ENCODE results near the gene PROCA1.
"Not testable (repeated sequence)": the region's sequence is repeated elsewhere in the genome, so short reads cannot be mapped to it uniquely, and the experiment has no call there.

Gene PROCA1

DNA sequence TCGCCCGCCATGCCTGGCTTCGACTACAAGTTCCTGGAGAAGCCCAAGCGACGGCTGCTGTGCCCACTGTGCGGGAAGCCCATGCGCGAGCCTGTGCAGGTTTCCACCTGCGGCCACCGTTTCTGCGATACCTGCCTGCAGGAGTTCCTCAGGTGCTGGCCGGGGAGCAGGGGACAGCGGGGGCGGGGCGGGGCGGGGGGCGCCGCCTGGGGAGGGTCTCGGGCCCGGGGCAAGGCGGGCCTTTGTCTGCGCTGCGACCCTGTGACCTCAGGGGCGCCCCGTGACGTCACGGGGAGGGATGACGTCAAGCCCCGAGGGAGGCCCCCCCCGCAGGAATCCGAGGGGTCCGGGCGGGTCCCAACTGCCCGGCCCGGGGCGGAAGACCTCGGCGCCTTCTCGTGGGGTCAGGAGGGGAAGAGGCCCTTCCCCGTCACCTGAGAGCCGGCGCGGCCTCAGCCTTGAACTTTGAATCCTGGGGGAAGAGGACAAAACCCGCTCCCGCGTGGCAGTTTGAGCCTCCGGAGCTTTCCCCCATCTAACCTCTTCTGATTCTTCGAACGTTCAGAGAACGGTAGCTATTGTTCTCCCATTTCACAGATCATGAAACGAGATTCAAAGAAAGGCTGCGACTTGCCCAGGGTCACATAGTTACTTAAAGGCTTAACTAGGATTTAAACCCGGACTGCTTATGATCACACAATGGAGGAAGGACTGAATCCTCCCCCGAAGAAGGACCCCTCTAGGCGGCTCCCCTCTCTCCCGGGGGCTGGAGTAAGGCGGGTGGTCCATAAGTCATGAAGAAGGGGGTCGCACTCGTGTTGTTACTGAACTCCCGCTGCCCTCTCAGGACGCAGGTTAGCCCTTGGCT, 32.6 kb upstream of the PROCA1 start:
- DNase-seq, result peak; percentile 42

DNA sequence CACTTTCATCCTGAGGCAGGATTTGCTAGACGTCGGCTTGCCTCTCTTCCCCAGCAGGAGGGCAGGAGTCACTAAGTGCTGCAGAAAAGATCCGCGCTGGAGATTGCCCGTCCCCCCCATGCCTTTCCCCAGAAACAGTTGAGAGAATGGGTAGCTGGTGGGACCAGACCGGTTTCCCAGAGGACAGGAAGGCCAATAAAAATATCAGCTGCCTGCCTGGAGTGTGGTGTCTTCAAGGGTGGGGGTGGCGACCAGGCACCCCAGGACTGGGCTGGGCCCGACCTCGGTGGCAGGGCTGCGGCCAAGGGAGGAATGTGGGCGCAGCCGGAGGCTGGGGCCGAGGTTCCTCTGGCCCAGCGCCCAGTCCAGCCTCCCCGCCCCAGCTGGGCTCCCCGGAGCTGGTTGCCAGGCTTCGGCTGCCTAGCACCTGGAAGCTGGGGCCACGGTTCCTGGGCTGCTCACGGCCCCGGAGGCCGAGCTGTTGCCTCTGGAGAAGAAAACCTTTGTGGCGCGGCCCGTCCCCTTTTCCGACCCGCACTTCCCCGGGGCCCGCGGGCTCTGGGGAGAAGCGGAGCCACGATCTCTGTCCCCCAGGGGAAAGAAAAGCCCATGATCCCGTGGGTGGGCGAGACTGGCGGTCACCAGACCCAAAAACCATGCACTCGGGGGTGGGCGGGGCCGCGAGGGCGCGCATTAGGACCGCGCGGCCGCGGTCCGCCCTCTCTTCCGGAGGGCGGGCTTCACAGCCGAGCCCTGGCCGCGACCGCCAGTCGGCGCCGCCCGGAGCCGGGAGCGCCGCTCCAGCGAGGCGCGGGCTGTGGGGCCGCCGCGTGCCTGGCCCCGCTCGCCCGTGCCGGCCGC, 31.8 kb upstream of the PROCA1 start, which contains the start of gene TRAF4:
Gene TRAF4 (plus strand): TSS at position 769 of the 861 bp plus-strand sequence. CDS start 102 bp downstream, outside the sequence.
- peak; percentile 87 for DNase-seq

DNA sequence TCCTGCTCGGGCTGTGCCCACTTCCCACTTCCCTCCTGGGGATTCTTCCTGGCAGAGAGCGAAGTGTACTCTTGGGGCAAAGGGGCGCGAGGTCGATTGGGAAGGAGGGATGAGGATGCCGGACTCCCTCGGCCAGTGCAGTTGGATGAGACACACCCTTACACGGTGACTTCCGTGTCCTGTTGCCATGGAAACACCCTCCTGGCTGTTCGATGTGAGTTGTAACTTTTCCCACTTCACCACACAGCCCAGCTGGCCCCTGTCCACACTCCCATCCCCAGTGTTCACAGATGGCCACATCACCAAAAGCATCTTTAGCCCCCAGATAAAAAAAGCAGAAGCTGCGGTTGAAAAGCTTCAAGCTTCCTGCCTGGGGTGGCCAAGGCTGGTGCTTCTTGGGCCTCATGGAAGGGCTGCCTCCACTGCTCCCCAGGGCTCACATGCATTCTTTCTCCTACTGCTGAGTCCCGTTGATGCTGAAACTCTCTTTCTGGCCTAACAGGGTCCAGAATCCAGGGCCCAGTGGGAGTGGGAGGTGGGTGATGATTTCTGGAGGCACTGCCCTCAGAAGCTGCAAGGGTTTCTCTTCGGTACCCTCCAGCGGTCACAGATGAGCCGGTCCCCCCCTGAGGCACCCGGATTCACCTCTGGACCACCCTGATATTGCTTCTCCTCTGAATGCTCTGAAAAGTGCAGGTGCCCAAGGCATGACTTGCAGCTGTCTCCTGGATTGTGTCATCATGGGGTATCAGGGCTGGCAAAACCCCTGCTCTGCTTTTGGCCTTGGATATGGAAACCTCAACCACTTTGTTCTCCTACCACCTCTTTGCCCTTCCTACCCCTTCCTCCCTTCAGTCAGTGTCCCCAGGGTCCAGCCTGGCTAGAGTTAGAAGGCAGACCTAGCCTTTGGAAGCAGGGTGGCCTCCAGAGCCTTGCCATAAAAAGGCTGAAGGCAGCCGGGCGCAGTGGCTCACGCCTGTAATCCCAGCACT, 30.0 kb upstream of the PROCA1 start:
- DNase-seq, result no peak

- DNase-seq, result no peak
These were observed 29.0 kb upstream of the PROCA1 start for GRCh38 chr17:28740406-28741357.

DNA sequence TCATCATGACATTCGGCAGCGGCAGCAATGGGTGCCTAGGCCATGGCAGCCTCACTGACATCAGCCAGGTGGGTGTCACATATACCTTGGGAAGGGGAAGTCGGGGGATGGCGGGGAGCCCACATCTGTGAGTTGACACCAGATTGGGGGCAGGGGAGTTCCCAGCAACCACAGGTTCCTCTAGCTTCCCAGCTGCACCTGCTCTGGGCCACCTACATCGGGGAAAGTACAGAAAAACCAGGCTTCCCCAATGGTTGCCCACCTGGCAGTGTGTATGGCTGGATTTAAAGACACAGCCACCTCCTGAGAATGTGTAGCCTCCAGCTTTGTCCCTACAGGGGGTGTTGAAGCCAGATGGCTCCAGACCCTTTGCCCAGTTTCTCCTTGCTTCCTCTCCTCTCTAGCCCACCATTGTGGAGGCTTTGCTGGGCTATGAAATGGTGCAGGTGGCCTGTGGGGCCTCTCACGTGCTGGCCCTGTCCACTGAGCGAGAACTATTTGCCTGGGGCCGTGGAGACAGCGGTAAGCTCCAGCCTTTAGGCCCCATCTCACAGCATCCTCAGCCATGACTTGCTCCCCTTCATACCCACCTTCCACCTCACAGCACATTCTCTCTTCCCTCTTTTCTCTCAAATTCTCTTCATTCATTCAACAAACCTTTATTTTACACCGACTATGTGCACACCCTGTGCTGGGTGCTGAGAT, 27.1 kb upstream of the PROCA1 start:
- no peak for DNase-seq

GRCh38 chr17:28737770-28738679, 26.3 kb upstream of the PROCA1 start:
- DNase-seq, result no peak

DNA sequence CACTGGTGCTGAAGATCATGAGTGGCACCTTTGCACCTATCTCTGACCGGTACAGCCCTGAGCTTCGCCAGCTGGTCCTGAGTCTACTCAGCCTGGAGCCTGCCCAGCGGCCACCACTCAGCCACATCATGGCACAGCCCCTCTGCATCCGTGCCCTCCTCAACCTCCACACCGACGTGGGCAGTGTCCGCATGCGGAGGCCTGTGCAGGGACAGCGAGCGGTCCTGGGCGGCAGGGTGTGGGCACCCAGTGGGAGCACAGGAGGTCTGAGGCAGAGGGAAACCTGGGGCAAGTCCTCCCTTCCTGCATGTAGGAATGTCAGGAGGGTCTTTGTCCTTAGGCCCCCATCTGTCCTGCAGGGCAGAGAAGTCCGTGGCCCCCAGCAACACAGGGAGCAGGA, 25.6 kb upstream of the PROCA1 start:
- no peak for DNase-seq

DNA sequence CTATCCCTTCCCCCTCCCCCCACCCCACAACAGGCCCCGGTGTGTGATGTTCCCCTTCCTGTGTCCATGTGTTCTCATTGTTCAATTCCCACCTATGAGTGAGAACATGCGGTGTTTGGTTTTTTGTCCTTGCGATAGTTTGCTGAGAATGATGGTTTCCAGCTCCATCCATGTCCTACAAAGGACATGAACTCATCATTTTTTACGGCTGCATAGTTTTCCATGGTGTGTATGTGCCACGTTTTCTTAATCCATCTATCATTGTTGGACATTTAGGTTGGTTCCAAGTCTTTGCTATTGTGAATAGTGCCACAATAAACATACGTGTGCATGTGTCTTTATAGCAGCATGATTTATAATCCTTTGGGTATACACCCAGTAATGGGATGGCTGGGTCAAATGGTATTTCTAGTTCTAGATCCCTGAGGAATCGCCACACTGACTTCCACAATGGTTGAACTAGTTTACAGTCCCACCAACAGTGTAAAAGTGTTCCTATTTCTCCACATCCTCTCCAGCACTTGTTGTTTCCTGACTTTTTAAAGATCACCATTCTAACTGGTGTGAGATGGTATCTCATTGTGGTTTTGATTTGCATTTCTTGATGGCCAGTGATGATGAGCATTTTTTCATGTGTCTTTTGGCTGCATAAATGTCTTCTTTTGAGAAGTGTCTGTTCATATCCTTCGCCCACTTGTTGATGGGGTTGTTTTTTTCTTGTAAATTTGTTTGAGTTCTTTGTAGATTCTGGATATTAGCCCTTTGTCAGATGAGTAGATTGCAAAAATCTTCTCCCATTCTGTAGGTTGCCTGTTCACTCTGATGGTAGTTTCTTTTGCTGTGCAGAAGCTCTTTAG, 24.5 kb upstream of the PROCA1 start:
- DNase-seq, result not testable (repeated sequence)

DNA sequence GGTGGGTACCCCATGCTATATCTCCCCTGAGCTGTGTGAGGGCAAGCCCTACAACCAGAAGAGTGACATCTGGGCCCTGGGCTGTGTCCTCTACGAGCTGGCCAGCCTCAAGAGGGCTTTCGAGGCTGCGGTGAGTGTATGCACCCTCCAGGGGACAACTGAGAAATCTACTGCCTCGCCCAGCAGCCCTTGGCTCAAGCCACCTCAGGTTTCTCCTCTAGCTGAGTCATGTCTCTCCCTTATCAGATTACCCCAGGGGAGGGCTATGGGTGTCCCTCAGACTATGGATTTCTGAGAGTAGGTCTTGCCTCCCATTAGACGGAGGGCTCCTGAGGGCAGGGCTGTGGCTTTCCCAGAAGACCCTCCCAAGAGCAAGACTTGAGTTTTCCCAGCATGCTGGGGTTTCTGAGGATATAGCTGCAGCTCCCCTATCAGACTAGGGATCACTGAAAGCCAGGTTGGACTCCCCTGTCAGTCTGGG, 23.6 kb upstream of the PROCA1 start:
- no peak for DNase-seq

DNA sequence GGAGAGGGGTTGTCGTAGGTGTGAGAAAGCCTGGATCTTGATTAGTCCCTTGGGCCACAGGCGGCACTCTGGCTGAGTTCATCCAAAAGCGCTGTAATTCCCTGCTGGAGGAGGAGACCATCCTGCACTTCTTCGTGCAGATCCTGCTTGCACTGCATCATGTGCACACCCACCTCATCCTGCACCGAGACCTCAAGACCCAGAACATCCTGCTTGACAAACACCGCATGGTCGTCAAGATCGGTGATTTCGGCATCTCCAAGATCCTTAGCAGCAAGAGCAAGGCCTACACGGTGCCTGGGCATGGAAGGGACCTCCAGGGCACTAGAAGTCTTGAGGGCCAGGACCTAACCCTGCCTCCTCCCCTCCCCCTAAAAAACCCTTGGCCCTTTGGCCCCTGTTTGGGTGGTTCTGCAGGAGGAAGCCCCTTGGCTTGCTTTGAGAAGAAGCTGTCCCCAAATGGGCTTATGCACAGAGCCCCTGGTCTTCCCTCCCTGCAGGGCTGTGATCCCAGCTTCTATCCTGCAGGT, 23.1 kb upstream of the PROCA1 start:
- DNase-seq, result no peak

GRCh38 chr17:28733346-28733745, 21.7 kb upstream of the PROCA1 start:
- DNase-seq, result no peak

DNA sequence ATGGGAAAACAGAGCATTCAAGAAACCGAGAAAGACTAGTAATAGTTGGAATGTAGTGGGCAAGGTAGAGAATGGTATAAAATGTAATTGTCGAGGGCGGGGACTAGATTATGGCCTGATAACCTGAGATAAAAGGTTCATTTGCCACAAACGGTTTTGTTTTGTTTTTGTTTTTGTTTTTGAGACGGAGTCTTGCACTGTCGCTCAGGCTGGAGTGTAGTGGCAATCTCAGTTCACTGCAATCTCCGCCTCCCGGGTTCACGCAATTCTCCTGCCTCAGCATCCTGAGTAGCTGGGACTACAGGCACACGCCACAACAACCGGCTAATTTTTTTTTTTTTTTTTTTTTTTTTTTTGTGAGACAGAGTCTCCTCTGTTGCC, 18.3 kb upstream of the PROCA1 start:
- DNase-seq, result no peak

DNA sequence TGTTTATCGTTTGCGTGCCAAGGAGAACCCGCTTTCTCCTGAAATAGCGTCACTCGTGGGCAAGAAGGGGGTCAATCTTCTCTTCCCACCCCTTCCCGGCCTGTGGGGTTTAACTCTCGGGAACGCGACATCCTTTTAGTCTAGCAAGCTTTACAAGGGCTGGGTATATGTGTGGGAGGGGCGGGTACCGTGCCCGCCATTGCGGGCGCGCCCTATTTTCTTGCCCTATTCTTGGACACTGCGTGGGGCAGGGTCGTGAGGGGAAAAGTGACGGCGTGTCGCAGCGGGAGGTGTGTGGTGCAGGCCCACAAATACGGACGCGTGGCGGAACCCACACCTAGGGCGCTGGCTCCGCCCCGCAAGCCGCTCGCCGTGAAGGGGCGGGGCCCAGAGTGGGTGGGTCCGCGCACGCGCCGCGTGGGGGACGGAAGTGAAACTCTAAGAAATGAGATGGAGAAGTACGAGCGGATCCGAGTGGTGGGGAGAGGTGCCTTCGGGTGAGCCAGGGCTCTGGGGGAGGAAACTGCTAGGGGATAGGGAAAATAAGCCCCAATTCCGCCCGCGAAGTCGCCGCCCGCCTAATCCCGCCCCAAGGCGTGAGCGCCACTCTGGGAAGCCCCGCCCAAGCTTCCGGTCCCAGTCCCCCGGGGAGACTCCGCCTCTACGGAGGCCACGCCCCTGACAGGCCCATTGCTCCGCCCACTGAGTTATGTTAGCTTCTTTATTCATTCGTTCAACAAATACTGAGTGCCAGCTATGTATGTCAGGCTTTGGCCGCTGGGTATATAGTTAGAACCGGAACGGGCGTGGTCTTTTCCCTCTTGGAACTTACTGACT, 16.9 kb upstream of the PROCA1 start, which contains the start of gene NEK8:
Gene NEK8 (plus strand): TSS at position 425 of the 837 bp plus-strand sequence. CDS start 26 bp downstream, at position 451.
- peak; percentile 91 for DNase-seq

GRCh38 chr17:28726627-28727491, 15.2 kb upstream of the PROCA1 start:
- peak; percentile 93 for DNase-seq

DNA sequence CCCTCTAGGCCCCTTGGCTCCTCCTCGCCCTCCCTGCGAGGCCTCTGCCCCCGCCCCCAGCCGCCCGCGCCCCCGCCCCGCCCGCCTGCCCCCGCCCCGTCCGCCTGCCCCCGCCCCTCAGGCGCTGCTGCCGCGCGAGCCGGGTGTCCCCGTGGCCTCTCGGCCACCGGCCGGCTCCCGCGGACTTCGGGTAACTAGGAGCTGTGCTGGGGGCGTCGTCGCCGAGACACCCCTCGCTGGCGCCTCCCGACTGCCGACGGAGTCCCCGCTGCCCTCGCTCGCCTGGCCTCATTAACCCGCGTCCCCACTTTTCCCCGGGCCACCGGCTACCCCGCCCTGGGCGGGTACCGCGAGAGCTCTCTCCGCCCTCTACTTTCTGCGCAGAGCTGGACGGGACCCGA, 14.5 kb upstream of the PROCA1 start, which contains the start of gene TLCD1:
Gene TLCD1 (minus strand): TSS at position 8 of the 401 bp plus-strand sequence. CDS start 136 bp downstream, outside the sequence.
- DNase-seq, result peak; percentile 66
